IPS-18a (cell line): Measurements from ENCODE around the gene LMNA.
A peak's percentile ranks its signal among the peaks of the same experiment; 100 is the strongest.
"Not testable (repeated sequence)": the region's sequence is repeated elsewhere in the genome, so short reads cannot be mapped to it uniquely, and the experiment has no call there.

Experiments
- H3K27ac ChIP-seq: one replicate; pipeline ENCODE4 v1.5.1; 2013; ENCODE audit warnings: low read length
- H3K27me3 ChIP-seq: one replicate; pipeline ENCODE4 v1.6.1; 2013; ENCODE audit warnings: mild to moderate bottlenecking, low read length; ENCODE audit not compliant: control insufficient read depth, insufficient read depth
- H3K36me3 ChIP-seq: one replicate; pipeline ENCODE4 v1.6.1; 2013; ENCODE audit warnings: low read depth, low read length; ENCODE audit not compliant: control insufficient read depth
- H3K4me1 ChIP-seq: one replicate; pipeline ENCODE4 v1.6.1; 2013; ENCODE audit warnings: low read depth, low read length; ENCODE audit not compliant: control insufficient read depth
- H3K4me3 ChIP-seq: one replicate; pipeline ENCODE4 v1.5.1; 2013; ENCODE audit warnings: low read length
- H3K9ac ChIP-seq: one replicate; pipeline ENCODE4 v1.6.1; 2013; ENCODE audit warnings: mild to moderate bottlenecking, low read length, moderate library complexity
- H3K9me3 ChIP-seq: one replicate; pipeline ENCODE4 v1.6.1; 2013; ENCODE audit warnings: low read depth, low read length; ENCODE audit not compliant: control insufficient read depth

LMNA gene

GRCh38 chr1:156114101-156114918, at the start of gene LMNA:
LMNA (plus strand) TSS chr1:156114711; CDS start chr1:156114919, 208 bp downstream.
- H3K9ac ChIP-seq = peak within 1 kb of the TSS; percentile 50
- H3K4me3 ChIP-seq = peak within 1 kb of the TSS; percentile 70
- no peak within 1 kb of the TSS for H3K27ac ChIP-seq
- no peaks in the 10 kb centered on the region for H3K36me3 ChIP-seq
- H3K4me1 ChIP-seq = peaks cover 8% of the 10 kb centered on the region
- H3K9me3 ChIP-seq = no peaks in the 10 kb centered on the region
- no peaks in the 10 kb centered on the region for H3K27me3 ChIP-seq

GRCh38 chr1:156065212-156065611, 49.3 kb upstream of the LMNA start:
- Histone ChIP-seq H3K27ac (no peak overlapping the region), H3K36me3 (peaks cover 3% of the 10 kb centered on the region), H3K4me1 (peaks cover 25% of the 10 kb centered on the region), H3K27me3 (no peaks in the 10 kb centered on the region), H3K4me3 (no peak overlapping the region), H3K9me3 (no peaks in the 10 kb centered on the region), H3K9ac (no peak overlapping the region)

DNA sequence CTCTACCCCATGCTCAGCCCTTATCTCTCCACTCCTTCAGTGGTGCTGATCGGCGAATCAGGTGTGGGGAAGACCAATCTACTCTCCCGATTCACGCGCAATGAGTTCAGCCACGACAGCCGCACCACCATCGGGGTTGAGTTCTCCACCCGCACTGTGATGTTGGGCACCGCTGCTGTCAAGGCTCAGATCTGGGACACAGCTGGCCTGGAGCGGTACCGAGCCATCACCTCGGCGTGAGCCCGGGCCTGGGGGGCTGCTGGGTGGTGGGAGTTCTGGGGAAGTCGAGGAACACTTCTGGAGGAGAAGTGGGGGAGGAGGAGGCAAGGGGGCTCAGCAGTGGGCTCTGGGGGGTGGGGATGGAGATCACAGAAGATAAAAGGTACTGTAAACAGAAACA, 48.6 kb upstream of the LMNA start:
- Histone ChIP-seq H3K4me3 (no peak overlapping the region), H3K27me3 (no peaks in the 10 kb centered on the region), H3K27ac (no peak overlapping the region), H3K36me3 (peaks cover 3% of the 10 kb centered on the region), H3K9ac (no peak overlapping the region), H3K9me3 (no peaks in the 10 kb centered on the region), H3K4me1 (peaks cover 25% of the 10 kb centered on the region)

GRCh38 chr1:156067262-156067661, 47.2 kb upstream of the LMNA start:
- no peak overlapping the region for H3K27ac ChIP-seq
- H3K4me3 ChIP-seq = no peak overlapping the region
- no peak overlapping the region for H3K9ac ChIP-seq
- H3K4me1 ChIP-seq = peaks cover 19% of the 10 kb centered on the region
- peaks cover 3% of the 10 kb centered on the region for H3K36me3 ChIP-seq
- H3K9me3 ChIP-seq = no peaks in the 10 kb centered on the region
- H3K27me3 ChIP-seq = no peaks in the 10 kb centered on the region

DNA sequence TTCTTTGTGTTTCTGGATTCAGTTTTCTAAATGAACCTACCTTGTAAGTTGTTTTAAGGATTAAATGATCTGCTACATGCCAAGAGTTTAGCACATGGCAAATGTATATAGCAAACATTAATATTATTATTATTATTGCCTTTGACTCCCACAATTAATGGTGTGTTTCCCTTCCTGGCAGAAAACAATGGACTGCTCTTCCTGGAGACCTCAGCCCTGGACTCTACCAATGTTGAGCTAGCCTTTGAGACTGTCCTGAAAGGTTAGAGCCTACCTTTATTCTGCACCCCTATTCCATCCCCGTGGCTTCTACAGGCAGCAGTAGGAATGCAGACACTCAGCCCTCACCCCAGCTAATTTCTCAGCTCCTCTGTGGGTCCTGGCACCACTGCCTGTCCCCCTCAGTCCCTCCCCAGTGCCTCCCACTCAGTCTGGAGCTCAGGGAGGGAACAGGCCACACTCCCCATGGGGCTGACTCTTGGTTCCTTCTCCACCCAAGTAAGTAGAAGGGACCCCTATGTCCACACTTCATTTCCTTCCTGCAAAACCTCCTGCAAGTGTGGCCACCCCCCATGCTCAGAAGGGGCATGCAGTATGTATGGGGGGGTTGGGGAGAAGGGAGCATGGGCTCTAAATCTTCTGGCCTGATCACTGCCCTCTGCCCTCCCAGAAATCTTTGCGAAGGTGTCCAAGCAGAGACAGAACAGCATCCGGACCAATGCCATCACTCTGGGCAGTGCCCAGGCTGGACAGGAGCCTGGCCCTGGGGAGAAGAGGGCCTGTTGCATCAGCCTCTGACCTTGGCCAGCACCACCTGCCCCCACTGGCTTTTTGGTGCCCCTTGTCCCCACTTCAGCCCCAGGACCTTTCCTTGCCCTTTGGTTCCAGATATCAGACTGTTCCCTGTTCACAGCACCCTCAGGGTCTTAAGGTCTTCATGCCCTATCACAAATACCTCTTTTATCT, 44.7 kb upstream of the LMNA start:
- Histone ChIP-seq H3K36me3 (peaks cover 9% of the 10 kb centered on the region), H3K9ac (no peak overlapping the region)

DNA sequence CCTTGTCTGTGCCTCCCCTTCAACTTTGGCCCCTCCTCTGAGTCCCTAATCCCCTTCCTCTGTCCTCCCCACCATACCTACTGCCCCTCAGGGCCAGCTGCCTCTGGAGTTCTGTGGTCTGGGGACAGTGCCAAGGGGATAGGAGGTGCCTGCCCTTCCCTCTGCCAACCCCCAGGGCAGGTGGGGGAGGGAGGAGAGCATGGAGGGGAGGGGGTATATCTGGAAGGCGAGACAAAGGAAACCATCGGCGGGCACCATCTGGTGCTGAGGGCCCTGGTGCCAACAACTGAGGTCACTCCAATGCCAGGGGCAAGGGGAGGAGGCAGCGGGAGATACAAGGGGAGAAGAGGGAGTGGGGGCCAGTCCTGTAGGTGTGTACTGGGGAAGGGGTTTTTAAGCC, 44.0 kb upstream of the LMNA start:
- no peak overlapping the region for H3K27ac ChIP-seq
- H3K9me3 ChIP-seq = no peaks in the 10 kb centered on the region
- H3K9ac ChIP-seq = no peak overlapping the region
- H3K4me1 ChIP-seq = peaks cover 34% of the 10 kb centered on the region
- no peak overlapping the region for H3K4me3 ChIP-seq
- no peaks in the 10 kb centered on the region for H3K27me3 ChIP-seq
- peaks cover 9% of the 10 kb centered on the region for H3K36me3 ChIP-seq

More for the DNA sequence above, 44.7 kb upstream of the LMNA start:
- Histone ChIP-seq H3K4me3 (no peak overlapping the region), H3K4me1 (peaks cover 28% of the 10 kb centered on the region), H3K27ac (no peak overlapping the region), H3K27me3 (no peaks in the 10 kb centered on the region), H3K9me3 (no peaks in the 10 kb centered on the region)

GRCh38 chr1:156071332-156071816, 43.1 kb upstream of the LMNA start:
- not testable (repeated sequence) for H3K4me3 ChIP-seq, H3K9ac ChIP-seq, H3K27me3 ChIP-seq, H3K27ac ChIP-seq, H3K9me3 ChIP-seq
- Histone ChIP-seq H3K4me1 (peaks cover 35% of the 10 kb centered on the region), H3K36me3 (peaks cover 17% of the 10 kb centered on the region)

DNA sequence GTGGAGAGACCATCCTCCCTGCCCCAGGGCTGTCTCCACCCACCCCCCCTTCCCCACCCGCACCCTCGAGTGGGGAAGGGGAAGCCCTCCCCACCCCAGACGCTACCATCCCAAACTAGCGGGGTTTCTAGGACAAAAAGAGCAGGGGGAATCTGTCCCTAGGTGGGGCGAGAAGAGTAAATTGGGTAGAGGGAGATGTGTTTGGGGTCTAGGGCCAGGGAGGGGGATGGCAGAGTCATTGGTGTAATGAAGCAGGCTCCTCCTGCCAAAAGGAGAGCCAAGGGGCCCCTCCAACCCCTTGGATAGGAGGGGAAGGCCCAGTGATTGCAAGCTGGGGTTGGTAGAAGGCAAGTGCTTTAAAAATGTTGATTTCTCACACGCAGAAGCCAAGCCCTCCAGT, 42.3 kb upstream of the LMNA start:
- peaks cover 43% of the 10 kb centered on the region for H3K4me1 ChIP-seq
- no peaks in the 10 kb centered on the region for H3K9me3 ChIP-seq

DNA sequence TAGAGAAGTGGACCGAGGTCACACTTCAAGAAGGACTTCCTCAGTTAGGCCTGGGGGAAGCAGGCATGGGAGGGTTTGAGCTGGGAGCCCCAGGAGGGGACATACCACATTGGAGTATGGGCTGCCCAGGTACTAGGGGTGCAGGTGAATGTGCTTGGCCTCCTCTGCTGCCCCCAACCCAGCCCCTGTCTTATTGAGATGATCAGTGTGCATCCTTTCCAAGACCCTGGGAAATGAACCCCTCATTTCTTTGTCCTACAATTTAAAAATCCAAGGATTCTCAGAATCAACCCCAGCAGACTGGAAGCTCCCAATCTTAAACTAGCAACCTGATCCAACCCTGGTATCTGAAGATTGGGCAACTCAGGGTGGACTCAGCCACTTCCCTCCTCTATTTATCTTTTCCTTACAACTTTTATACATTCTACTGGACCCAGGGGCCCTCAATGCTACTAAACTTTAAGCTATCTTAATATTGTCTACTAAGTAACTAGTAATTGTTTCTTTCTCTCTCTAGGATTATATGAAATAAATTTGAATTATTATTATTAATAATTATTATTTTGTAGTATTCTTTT, 41.3 kb upstream of the LMNA start:
- no peak overlapping the region for H3K4me3 ChIP-seq
- H3K4me1 ChIP-seq = peaks cover 53% of the 10 kb centered on the region
- no peaks in the 10 kb centered on the region for H3K9me3 ChIP-seq
- peaks cover 26% of the 10 kb centered on the region for H3K36me3 ChIP-seq
- no peak overlapping the region for H3K27ac ChIP-seq
- H3K27me3 ChIP-seq = no peaks in the 10 kb centered on the region
- H3K9ac ChIP-seq = no peak overlapping the region

More for the DNA sequence above, 42.3 kb upstream of the LMNA start:
- no peaks in the 10 kb centered on the region for H3K27me3 ChIP-seq
- H3K9ac ChIP-seq = no peak overlapping the region
- H3K36me3 ChIP-seq = peaks cover 22% of the 10 kb centered on the region
- H3K4me3 ChIP-seq = no peak overlapping the region
- H3K27ac ChIP-seq = no peak overlapping the region

DNA sequence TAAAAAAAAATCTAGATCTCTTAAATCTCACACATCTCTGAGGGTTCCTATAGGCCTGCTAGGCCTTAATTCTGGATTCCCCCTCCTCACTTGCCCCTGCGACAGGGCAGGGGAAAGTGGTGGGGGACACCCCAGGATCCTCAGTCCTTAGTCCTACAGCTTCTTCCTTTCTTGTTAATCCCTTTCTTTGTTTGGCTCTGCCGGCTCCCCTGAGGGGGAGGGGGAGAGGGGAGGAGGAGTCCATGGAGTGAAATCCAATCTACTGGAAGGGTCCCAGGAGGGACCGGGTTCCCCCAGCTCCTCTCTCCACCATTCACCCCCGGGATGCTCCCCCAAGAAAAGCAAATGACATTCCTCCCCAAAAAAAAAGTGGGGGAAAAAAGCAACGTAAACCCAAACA, 40.8 kb upstream of the LMNA start:
- H3K4me3 ChIP-seq = no peak overlapping the region
- H3K4me1 ChIP-seq = peaks cover 58% of the 10 kb centered on the region
- H3K9ac ChIP-seq = no peak overlapping the region
- no peaks in the 10 kb centered on the region for H3K27me3 ChIP-seq
- peaks cover 28% of the 10 kb centered on the region for H3K36me3 ChIP-seq
- H3K27ac ChIP-seq = no peak overlapping the region
- H3K9me3 ChIP-seq = no peaks in the 10 kb centered on the region

GRCh38 chr1:156074661-156075060, 39.9 kb upstream of the LMNA start:
- H3K27ac ChIP-seq = no peak overlapping the region
- no peak overlapping the region for H3K9ac ChIP-seq
- no peak overlapping the region for H3K4me3 ChIP-seq
- H3K36me3 ChIP-seq = peaks cover 28% of the 10 kb centered on the region
- H3K9me3 ChIP-seq = no peaks in the 10 kb centered on the region
- H3K4me1 ChIP-seq = peaks cover 65% of the 10 kb centered on the region
- no peaks in the 10 kb centered on the region for H3K27me3 ChIP-seq
